DOHH2 (cell line): ENCODE results near the gene ATP6V1E1.

Experiments used
- CTCF ChIP-seq: fragments of 200-600 bp; sonication (generic); IDR thresholded peaks from one replicate; pipeline ENCODE4 v1.5.1; 2014; ENCODE audit warnings: antibody characterized with exemption, mild to moderate bottlenecking, low read depth, low read length; ENCODE audit not compliant: poor library complexity, severe bottlenecking
- EZH2phosphoT487 ChIP-seq: fragments of 200-600 bp; sonication (generic); IDR thresholded peaks from 2 replicates; pipeline ENCODE4 v1.6.1; 2017; ENCODE audit warnings: borderline replicate concordance, mild to moderate bottlenecking, antibody characterized with exemption, low read length, moderate library complexity, mixed read lengths

GRCh38 chr22:17596226-17596625 is 32.3 kb downstream of the ATP6V1E1 start:
- no peak for TF ChIP-seq CTCF
- no peak for TF ChIP-seq EZH2phosphoT487
